HEK293T (cell line): Measurements from ENCODE around the gene CAMK2D.

Experiments used
- ARNT ChIP-seq: fragments of 450-650 bp; IDR thresholded peaks from 2 replicates; pipeline ENCODE4 v1.6.1; 2017; ENCODE audit warnings: mild to moderate bottlenecking
- BHLHE40 ChIP-seq: fragments of 450-650 bp; IDR thresholded peaks from 2 replicates; pipeline ENCODE4 v1.6.1; 2016; ENCODE audit warnings: mild to moderate bottlenecking, moderate library complexity, borderline replicate concordance
- CTBP1 ChIP-seq: fragments of 450-650 bp; IDR thresholded peaks from 2 replicates; pipeline ENCODE4 v1.6.1; 2016; ENCODE audit warnings: borderline replicate concordance
- ELF4 ChIP-seq: fragments of 450-650 bp; IDR thresholded peaks from 2 replicates; pipeline ENCODE4 v1.6.1; 2017; ENCODE audit warnings: antibody characterized with exemption
- FOXA1 ChIP-seq: fragments of 450-650 bp; IDR thresholded peaks from 2 replicates; pipeline ENCODE4 v1.6.1; 2016; ENCODE audit warnings: mild to moderate bottlenecking
- FOXK2 ChIP-seq: fragments of 450-650 bp; IDR thresholded peaks from 2 replicates; pipeline ENCODE4 v1.6.1; 2016; ENCODE audit warnings: mild to moderate bottlenecking
- FOXM1 ChIP-seq: fragments of 450-650 bp; IDR thresholded peaks from 2 replicates; pipeline ENCODE4 v1.6.1; 2017; ENCODE audit warnings: mild to moderate bottlenecking, borderline replicate concordance
- SP1 ChIP-seq: fragments of 450-650 bp; IDR thresholded peaks from 2 replicates; pipeline ENCODE4 v1.6.1; 2017
- SUZ12 ChIP-seq: fragments of 450-650 bp; IDR thresholded peaks from 2 replicates; pipeline ENCODE4 v1.6.1; 2016; ENCODE audit warnings: mild to moderate bottlenecking
- TARDBP ChIP-seq: fragments of 450-650 bp; IDR thresholded peaks from 2 replicates; pipeline ENCODE4 v1.6.1; 2016
- ZNF384 ChIP-seq: fragments of 450-650 bp; IDR thresholded peaks from 2 replicates; pipeline ENCODE4 v1.6.1; 2016
- TF ChIP-seq, protein P1 (sequence below): fragments of 450-650 bp; IDR thresholded peaks from 2 replicates; pipeline ENCODE4 v1.6.1; 2016

DNA sequence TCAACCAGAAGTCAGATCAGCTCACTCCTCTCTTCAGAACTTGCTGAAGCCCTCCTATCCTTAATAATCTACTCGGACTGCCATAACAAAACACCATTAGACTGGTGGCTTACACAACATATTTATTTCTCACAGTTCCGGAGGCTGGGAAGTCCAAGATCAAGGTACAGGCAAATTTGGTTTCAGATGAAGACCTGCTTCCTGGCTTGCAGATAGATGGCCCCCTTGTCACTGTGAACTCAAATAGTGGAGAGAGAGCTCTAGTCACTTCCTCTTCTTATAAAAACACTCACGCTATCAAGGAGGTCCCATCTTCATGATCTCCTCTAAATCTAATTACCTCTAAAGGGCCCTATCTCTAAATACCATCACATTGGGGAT, 125.1 kb downstream of the CAMK2D start:
- TF ChIP-seq ELF4 (no peak), FOXM1 (no peak), SUZ12 (no peak), SP1 (no peak), CTBP1 (no peak), BHLHE40 (no peak), ARNT (no peak), FOXK2 (no peak), FOXA1 (no peak), TARDBP (no peak), ZNF384 (no peak)
- TF ChIP-seq, protein P1, sequence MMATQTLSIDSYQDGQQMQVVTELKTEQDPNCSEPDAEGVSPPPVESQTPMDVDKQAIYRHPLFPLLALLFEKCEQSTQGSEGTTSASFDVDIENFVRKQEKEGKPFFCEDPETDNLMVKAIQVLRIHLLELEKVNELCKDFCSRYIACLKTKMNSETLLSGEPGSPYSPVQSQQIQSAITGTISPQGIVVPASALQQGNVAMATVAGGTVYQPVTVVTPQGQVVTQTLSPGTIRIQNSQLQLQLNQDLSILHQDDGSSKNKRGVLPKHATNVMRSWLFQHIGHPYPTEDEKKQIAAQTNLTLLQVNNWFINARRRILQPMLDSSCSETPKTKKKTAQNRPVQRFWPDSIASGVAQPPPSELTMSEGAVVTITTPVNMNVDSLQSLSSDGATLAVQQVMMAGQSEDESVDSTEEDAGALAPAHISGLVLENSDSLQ = no peak
